ENCODE results near the gene WDR76.

GRCh38 chr15:43916326-43916660, 89.5 kb downstream of the WDR76 start:
- no peak for TF ChIP-seq LEF1 (IDR thresholded peaks at IDR 0.05; ENCODE audit: borderline replicate concordance)
- no peak for TF ChIP-seq ELF4 (IDR thresholded peaks at IDR 0.05)
- TF ChIP-seq FOXM1 (IDR thresholded peaks at IDR 0.05; ENCODE audit: borderline replicate concordance), result no peak
- TF ChIP-seq ZNF384 (IDR thresholded peaks at IDR 0.05), result no peak
- TF ChIP-seq SUZ12 (IDR thresholded peaks at IDR 0.05), result no peak
- TF ChIP-seq PKNOX1 (IDR thresholded peaks at IDR 0.05), result no peak
